Measurements from ENCODE around the gene PTGDS. TPM values are rescaled to one million over a fixed set of nuclear protein-coding genes. Genes with fewer than 3 reads are reported as not detected.

Gene PTGDS
- total and polyA plus RNA-seq, 2 donors from 2014 or later = 236 to 709 TPM

- intact Hi-C loops (cut with DNase I) = no loop called here
- Histone ChIP-seq H3K9ac (ENCODE audit: low read length in 3 of 3) (no peak overlapping the region), H3K9me3 (ENCODE audit: control insufficient read depth in 2 of 3, insufficient read depth in 1 of 3, low read length in 3 of 3) (no peaks in the 10 kb centered on the region), H3K36me3 (ENCODE audit: control insufficient read depth in 2 of 3, insufficient read depth in 3 of 3, low read length in 3 of 3) (no peaks in the 10 kb centered on the region), H3K27ac (ENCODE audit: low read depth in 2 of 2, low read length in 2 of 2) (peak overlapping the region in 1 of 2 donors; percentile 37), H3K4me1 (ENCODE audit: control insufficient read depth in 2 of 3, insufficient read depth in 2 of 3, low read depth in 1 of 3, low read length in 3 of 3) (peaks cover 0 to 14% (median 0%) of the 10 kb centered on the region in 3 donors), H3K4me3 (ENCODE audit: low read length in 3 of 3) (no peak overlapping the region), H3K27me3 (ENCODE audit: control insufficient read depth, insufficient read depth, low read length) (no peaks in the 10 kb centered on the region)
- DNase-seq (no peak), FAIRE-seq (no peak)
- no peak for TF ChIP-seq CTCF (IDR thresholded peaks at IDR 0.05; ENCODE audit: borderline replicate concordance, extremely low read depth, insufficient read depth)
Measured at GRCh38 chr9:136974817-136975535, 2.3 kb upstream of the PTGDS start.

GRCh38 chr9:136975644-136976043 lies 1.7 kb upstream of the PTGDS start:
- Histone ChIP-seq H3K9ac (ENCODE audit: low read length in 3 of 3) (no peak overlapping the region), H3K9me3 (ENCODE audit: control insufficient read depth in 2 of 3, insufficient read depth in 1 of 3, low read length in 3 of 3) (no peaks in the 10 kb centered on the region), H3K4me3 (ENCODE audit: low read length in 3 of 3) (no peak overlapping the region), H3K27me3 (ENCODE audit: control insufficient read depth, insufficient read depth, low read length) (no peaks in the 10 kb centered on the region), H3K27ac (ENCODE audit: low read depth in 2 of 2, low read length in 2 of 2) (no peak overlapping the region), H3K36me3 (ENCODE audit: control insufficient read depth in 2 of 3, insufficient read depth in 3 of 3, low read length in 3 of 3) (no peaks in the 10 kb centered on the region), H3K4me1 (ENCODE audit: control insufficient read depth in 2 of 3, insufficient read depth in 2 of 3, low read depth in 1 of 3, low read length in 3 of 3) (peaks cover 0 to 14% (median 0%) of the 10 kb centered on the region in 3 donors)
- FAIRE-seq = no peak
- no peak for TF ChIP-seq CTCF (IDR thresholded peaks at IDR 0.05; ENCODE audit: borderline replicate concordance, extremely low read depth, insufficient read depth)
- peak in 1 of 5 donors; percentile 34 for DNase-seq
- intact Hi-C loops (cut with DNase I) = no loop called here

DNA sequence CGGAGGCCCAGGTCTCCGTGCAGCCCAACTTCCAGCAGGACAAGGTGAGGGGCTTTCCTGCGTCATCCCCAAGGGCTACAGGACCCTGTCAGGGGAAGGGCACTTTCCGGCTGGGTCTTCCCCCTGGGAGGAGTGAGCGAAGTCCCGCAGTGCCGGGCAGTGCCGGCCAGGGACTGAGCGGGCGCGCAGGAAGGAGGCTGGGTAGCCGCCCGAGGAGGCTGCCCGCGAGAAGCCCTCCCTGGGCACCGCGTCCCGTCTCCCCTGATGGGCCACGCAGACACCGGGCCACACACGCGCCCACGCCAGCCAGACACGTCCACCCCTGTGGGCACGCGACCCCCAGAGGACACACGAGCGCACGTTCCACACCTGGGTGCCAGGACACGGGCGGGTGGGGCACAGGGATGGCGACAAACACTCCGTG lies 357 bp downstream of the PTGDS start:
- H3K36me3 ChIP-seq (ENCODE audit: control insufficient read depth in 2 of 3, insufficient read depth in 3 of 3, low read length in 3 of 3) = no peaks in the 10 kb centered on the region
- no peak overlapping the region for H3K9ac ChIP-seq (ENCODE audit: low read length in 3 of 3)
- H3K4me3 ChIP-seq (ENCODE audit: low read length in 3 of 3) = peak overlapping the region in 1 of 3 donors; percentile 41
- H3K27ac ChIP-seq (ENCODE audit: low read depth in 2 of 2, low read length in 2 of 2) = peak overlapping the region; percentile 17 to 23
- TF ChIP-seq CTCF (IDR thresholded peaks at IDR 0.05; ENCODE audit: borderline replicate concordance, extremely low read depth, insufficient read depth) = no peak
- peaks cover 0 to 14% (median 0%) of the 10 kb centered on the region in 3 donors for H3K4me1 ChIP-seq (ENCODE audit: control insufficient read depth in 2 of 3, insufficient read depth in 2 of 3, low read depth in 1 of 3, low read length in 3 of 3)
- DNase-seq (no peak), FAIRE-seq (no peak)
- intact Hi-C loops (cut with DNase I) = no loop called here
- H3K27me3 ChIP-seq (ENCODE audit: control insufficient read depth, insufficient read depth, low read length) = no peaks in the 10 kb centered on the region
- H3K9me3 ChIP-seq (ENCODE audit: control insufficient read depth in 2 of 3, insufficient read depth in 1 of 3, low read length in 3 of 3) = no peaks in the 10 kb centered on the region

All from kidney (tissue), 14 donors.